H1 (cell line): ENCODE data around the gene HKDC1. TPM values are rescaled to one million over a fixed set of nuclear protein-coding genes. Genes with fewer than 3 reads are reported as not detected.

ENCODE experiments used
- CTCF ChIA-PET: fragments of 300-600 bp; sonication (Branson Sonifier 250); formaldehyde crosslinking; loops from one replicate; lab custom pipeline; 2021; ENCODE audit not compliant: partially characterized antibody; lab: Charles Lee
- POLR2A ChIA-PET: fragments of 300-600 bp; sonication (Branson Sonifier 250); formaldehyde crosslinking; loops from one replicate; lab custom pipeline; 2021; ENCODE audit warnings: inconsistent platforms; ENCODE audit not compliant: partially characterized antibody; lab: Charles Lee
- DNase-seq, 2 experiments: peaks; one replicate each; pipeline versions ENCODE4 v3.0.0 to v3.0.0-alpha.2; 2010 to 2022; ENCODE audit warnings: low spot score in 2 of 2, low read depth in 1 of 2, mixed read lengths in 1 of 2
- FAIRE-seq: peaks from 2 replicates; lab custom pipeline; 2011; peaks lifted over from hg19 to GRCh38; lab: Jason Lieb, UNC
- H2AFZ ChIP-seq: 2 replicates; pipeline ENCODE4 v1.8.1; 2012; ENCODE audit warnings: low read length, inconsistent platforms
- H2AK5ac ChIP-seq: 2 replicates; pipeline ENCODE4 v1.6.1; 2013; ENCODE audit warnings: low read depth, low read length
- H2BK120ac ChIP-seq: replicated peaks from 2 replicates; pipeline ENCODE3; 2013; ENCODE audit warnings: low read depth, low read length, inconsistent platforms
- H2BK12ac ChIP-seq: 2 replicates; pipeline ENCODE4 v1.6.1; 2013; ENCODE audit warnings: low read depth, low read length
- H2BK15ac ChIP-seq: 2 replicates; pipeline ENCODE4 v1.6.1; 2013; ENCODE audit warnings: low read length
- H2BK20ac ChIP-seq: 2 replicates; pipeline ENCODE4 v1.6.1; 2013; ENCODE audit warnings: low read length
- H2BK5ac ChIP-seq: 2 replicates; pipeline ENCODE4 v1.6.1; 2013; ENCODE audit warnings: low read depth, low read length
- H3K14ac ChIP-seq: 2 replicates; pipeline ENCODE4 v1.6.1; 2013; ENCODE audit warnings: inconsistent platforms; ENCODE audit not compliant: insufficient read length
- H3K18ac ChIP-seq: 2 replicates; pipeline ENCODE4 v1.6.1; 2013; ENCODE audit warnings: low read length; ENCODE audit errors: extremely low read depth
- H3K23ac ChIP-seq: 2 replicates; pipeline ENCODE4 v1.6.1; 2013; ENCODE audit warnings: inconsistent platforms; ENCODE audit not compliant: insufficient read length
- H3K23me2 ChIP-seq: 2 replicates; pipeline ENCODE4 v1.6.1; 2013; ENCODE audit warnings: low read depth, low read length
- H3K27ac ChIP-seq: 2 replicates; pipeline ENCODE4 v1.6.1; 2011; ENCODE audit warnings: low read depth, low read length, inconsistent platforms
- H3K27me3 ChIP-seq, 4 experiments: replicated peaks in 1 of 4; 1 replicate in 1 of 4; 2 replicates in 3 of 4; pipeline versions ENCODE4 v1.6.1 to v1.8.1; 2011 to 2013; ENCODE audit warnings: low read length in 3 of 4, mild to moderate bottlenecking in 3 of 4, inconsistent platforms in 2 of 4, mixed read lengths in 2 of 4, moderate library complexity in 1 of 4; ENCODE audit not compliant: control insufficient read depth in 3 of 4, insufficient read depth in 3 of 4; ENCODE audit errors: extremely low read depth in 1 of 4
- H3K36me3 ChIP-seq, 4 experiments: 2 replicates each; pipeline versions ENCODE4 v1.6.1 to v1.8.1; 2011 to 2013; ENCODE audit warnings: mild to moderate bottlenecking in 4 of 4, low read length in 3 of 4, moderate library complexity in 2 of 4, control low read depth in 1 of 4, inconsistent platforms in 1 of 4; ENCODE audit not compliant: insufficient read depth in 4 of 4, control insufficient read depth in 2 of 4
- H3K4ac ChIP-seq: replicated peaks from 2 replicates; pipeline ENCODE3; 2013; ENCODE audit warnings: low read length, low read depth, mixed read lengths, inconsistent platforms; ENCODE audit not compliant: insufficient read length
- H3K4me1 ChIP-seq, 4 experiments: replicated peaks in 1 of 4; 1 replicate in 1 of 4; 2 replicates in 3 of 4; pipeline versions ENCODE4 v1.6.1 to v1.8.1; 2011 to 2013; ENCODE audit warnings: low read length in 3 of 4, inconsistent platforms in 2 of 4, mixed read lengths in 1 of 4; ENCODE audit not compliant: insufficient read depth in 4 of 4, control insufficient read depth in 3 of 4
- H3K4me2 ChIP-seq, 2 experiments: 2 replicates each; pipeline versions ENCODE4 v1.6.1 to v1.8.1; 2011 to 2013; ENCODE audit warnings: low read depth in 2 of 2, low read length in 2 of 2, control low read depth in 1 of 2, inconsistent platforms in 1 of 2, mild to moderate bottlenecking in 1 of 2; ENCODE audit not compliant: insufficient read depth in 1 of 2
- H3K4me3 ChIP-seq, 4 experiments: fragments of 200-600, 300-600 bp in 1 of 4; sonication (generic), shearing (Covaris generic), sonication (Bioruptor Twin) in 1 of 4; 2 replicates each; pipeline versions ENCODE4 v1.5.1 to v1.8.1; 2011 to 2016; ENCODE audit warnings: low read length in 4 of 4, low read depth in 3 of 4, control low read depth in 2 of 4, inconsistent platforms in 2 of 4, mild to moderate bottlenecking in 2 of 4, mixed read lengths in 1 of 4, moderate library complexity in 1 of 4; ENCODE audit not compliant: insufficient read depth in 2 of 4; ENCODE audit errors: extremely low read depth in 1 of 4
- H3K56ac ChIP-seq: replicated peaks from 2 replicates; pipeline ENCODE3; 2013; ENCODE audit warnings: low read depth, mild to moderate bottlenecking, mixed read lengths, low read length, inconsistent platforms; ENCODE audit not compliant: insufficient read length
- H3K79me1 ChIP-seq: 2 replicates; pipeline ENCODE4 v1.6.1; 2013; ENCODE audit warnings: low read depth, low read length, control low read depth
- H3K79me2 ChIP-seq, 2 experiments: 2 replicates each; pipeline versions ENCODE4 v1.6.1 to v1.8.1; 2012 to 2013; ENCODE audit warnings: low read length in 2 of 2, mild to moderate bottlenecking in 2 of 2, inconsistent platforms in 1 of 2; ENCODE audit not compliant: insufficient read depth in 2 of 2, control insufficient read depth in 1 of 2
- H3K9ac ChIP-seq, 4 experiments: replicated peaks in 1 of 4; 1 replicate in 1 of 4; 2 replicates in 3 of 4; pipeline versions ENCODE4 v1.6.1 to v1.8.1; 2011 to 2013; ENCODE audit warnings: low read depth in 3 of 4, low read length in 3 of 4, control low read depth in 2 of 4, mild to moderate bottlenecking in 2 of 4, moderate library complexity in 2 of 4, inconsistent platforms in 1 of 4; ENCODE audit errors: extremely low read depth in 1 of 4
- H3K9me3 ChIP-seq, 2 experiments: 2 replicates each; pipeline versions ENCODE4 v1.6.1 to v1.8.1; 2012 to 2013; ENCODE audit warnings: mild to moderate bottlenecking in 2 of 2, moderate library complexity in 2 of 2, control low read depth in 1 of 2, inconsistent platforms in 1 of 2, low read depth in 1 of 2, low read length in 1 of 2, mixed read lengths in 1 of 2; ENCODE audit not compliant: insufficient read depth in 2 of 2
- H4K20me1 ChIP-seq, 2 experiments: replicated peaks in 1 of 2; 2 replicates each; pipeline versions ENCODE3 to v1.8.1; 2011 to 2013; ENCODE audit warnings: inconsistent platforms in 2 of 2, low read length in 2 of 2, mild to moderate bottlenecking in 1 of 2; ENCODE audit not compliant: insufficient read depth in 2 of 2, control insufficient read depth in 1 of 2
- H4K5ac ChIP-seq: 2 replicates; pipeline ENCODE4 v1.6.1; 2013; ENCODE audit warnings: low read length, low read depth, mixed read lengths, inconsistent platforms; ENCODE audit not compliant: insufficient read length
- H4K8ac ChIP-seq: 2 replicates; pipeline ENCODE4 v1.8.0; 2013; ENCODE audit warnings: mild to moderate bottlenecking, moderate library complexity, low read length, inconsistent platforms; ENCODE audit not compliant: insufficient read depth; ENCODE audit errors: extremely low read depth
- H4K91ac ChIP-seq: replicated peaks from 2 replicates; pipeline ENCODE3; 2013; ENCODE audit warnings: low read length, mixed read lengths, inconsistent platforms; ENCODE audit not compliant: insufficient read length
- NANOG ChIP-seq: IDR thresholded peaks from 2 replicates; pipeline ENCODE4 v1.6.1; 2011; ENCODE audit warnings: low read length, low read depth, mild to moderate bottlenecking, inconsistent platforms; ENCODE audit not compliant: insufficient read depth, poor library complexity, severe bottlenecking
- RAD21 ChIP-seq, 2 experiments: IDR thresholded peaks in 1 of 2; conservative IDR thresholded peaks in 1 of 2; 2 replicates each; pipeline ENCODE4 v1.6.1; 2011; ENCODE audit warnings: low read depth in 2 of 2, low read length in 2 of 2, improper control_type of control experiment in 1 of 2, inconsistent platforms in 1 of 2, mild to moderate bottlenecking in 1 of 2, moderate library complexity in 1 of 2
- WGBS, 2 experiments: shearing (Covaris generic) in 1 of 2; methylation state at CpG; one replicate each; pipeline versions ENCODE4 v1.1.6 to v1.1.7; 2013 to 2015; ENCODE audit warnings: low lambda C conversion rate in 2 of 2, mixed read lengths in 2 of 2, inconsistent platforms in 1 of 2, low coverage in 1 of 2, missing lambda C conversion rate in 1 of 2; ENCODE audit not compliant: insufficient replicate concordance in 2 of 2, insufficient coverage in 1 of 2, insufficient read length in 1 of 2; ENCODE audit errors: extremely low coverage in 1 of 2, missing lambda C conversion rate in 1 of 2; 5-methylcytosine and 5-hydroxymethylcytosine counted together
- polyA plus RNA-seq, 7 experiments: library from polyadenylated mRNA; depleted of rRNA in 3 of 7; stranded (reverse) in 5 of 7; unstranded in 2 of 7; fragments of >200 nt in 5 of 7; fragments of 200-250 nt in 2 of 7; gene quantifications; 1 replicate in 5 of 7; 2 replicates in 1 of 7; 4 replicates in 1 of 7; pipeline versions ENCODE4 v1.2.1 to v1.2.3, GENCODE V29; 2011 to 2013; ENCODE audit warnings: missing spikeins in 2 of 7, mixed read lengths in 2 of 7
- total RNA-seq: library from RNA; stranded (reverse); fragmentation: NEBNext Ultra II Directional; extraction: Animal tissue kit (Norgen Biotek cat#: 25700); gene quantifications from 2 replicates; pipeline ENCODE4 v1.2.1, GENCODE V29; 2021
- TF ChIP-seq, protein P1 (sequence below), 3 experiments: IDR thresholded peaks; 1 replicate in 2 of 3; 2 replicates in 1 of 3; pipeline versions ENCODE4 v1.5.1 to v1.6.1; 2011; ENCODE audit warnings: low read length in 3 of 3, mild to moderate bottlenecking in 3 of 3, inconsistent platforms in 2 of 3, low read depth in 1 of 3, moderate library complexity in 1 of 3; ENCODE audit not compliant: insufficient read depth in 1 of 3; ENCODE audit errors: control extremely low read depth in 1 of 3
- TF ChIP-seq, protein P2 (sequence below): IDR thresholded peaks from 2 replicates; pipeline ENCODE4 v1.6.1; 2012; ENCODE audit warnings: inconsistent platforms
- TF ChIP-seq, protein P3 (sequence below): IDR thresholded peaks from 2 replicates; pipeline ENCODE4 v1.6.1; 2012; ENCODE audit warnings: inconsistent platforms

Gene HKDC1
- total and polyA plus RNA-seq, 2 of the 8 experiments (the other 6 are each of a cell fraction or from before 2014, with no cell fraction given), result 0.12 to 0.78 TPM

DNA sequence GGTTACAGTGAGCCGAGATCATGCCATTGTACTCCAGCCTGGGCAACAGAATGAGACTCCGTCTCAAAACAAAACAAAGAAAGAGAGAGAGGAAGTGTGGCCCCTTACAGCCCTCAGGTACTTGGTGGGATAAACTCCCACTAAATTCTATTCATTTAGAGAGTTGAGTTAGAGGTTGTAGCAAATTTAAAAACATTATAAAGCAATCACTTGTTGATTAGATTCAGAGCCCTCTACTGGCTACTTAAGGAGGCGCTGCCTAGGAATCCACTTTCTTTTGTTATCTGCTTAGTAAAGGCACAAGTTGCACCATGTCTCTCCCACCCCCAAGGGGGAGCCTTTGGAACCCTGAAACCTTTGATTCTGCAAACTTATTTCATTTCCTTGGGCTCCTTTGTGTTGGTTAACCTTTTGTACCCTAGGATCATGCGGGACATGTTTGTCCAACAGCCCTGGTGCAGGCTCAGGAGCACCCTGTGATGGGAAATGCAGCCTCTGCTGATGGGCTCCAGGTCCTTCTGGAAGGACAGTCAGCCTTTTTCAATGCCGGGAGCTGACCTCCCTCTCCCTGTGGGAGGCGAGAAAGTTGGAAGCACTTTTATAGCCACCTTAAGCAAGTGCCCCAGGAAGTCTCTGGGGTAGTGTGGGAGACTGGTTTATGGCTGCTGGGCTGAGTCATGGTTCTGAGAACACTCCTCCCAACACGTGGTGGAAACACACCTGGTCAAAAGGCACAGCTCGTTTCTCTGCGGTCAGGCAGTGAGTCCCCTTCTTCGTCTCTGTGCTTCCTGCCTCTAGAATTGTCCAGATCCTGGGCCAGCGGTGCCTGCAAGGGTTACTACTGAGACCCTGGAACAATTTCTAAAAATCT lies 2.3 kb downstream of the HKDC1 start:
- Histone ChIP-seq H4K5ac (peak overlapping the region; percentile 49), H3K4me1 (peaks cover 4 to 6% (median 5%) of the 10 kb centered on the region in 4 experiments), H2BK5ac (peak overlapping the region; percentile 80; the same call in 1 of the 2 replicates), H3K14ac (no peak overlapping the region), H3K18ac (peak overlapping the region; percentile 80; the same call in 1 of the 2 replicates), H3K4me3 (no peak overlapping the region), H3K36me3 (no peaks in the 10 kb centered on the region), H3K4me2 (no peak overlapping the region; a peak in 1 of 4 replicates), H2BK120ac (peak overlapping the region; percentile 57), H3K9me3 (no peaks in the 10 kb centered on the region), H3K79me1 (no peaks in the 10 kb centered on the region), H4K8ac (peak overlapping the region; percentile 73; the same call in 1 of the 2 replicates), H2AFZ (peak overlapping the region; percentile 64), H3K56ac (no peak overlapping the region), H3K27ac (0 out of 2 replicates have a peak overlapping the region, but pooled peaks have one; percentile 21), H3K79me2 (no peaks in the 10 kb centered on the region), H4K91ac (peak overlapping the region; percentile 89), H2BK15ac (peak overlapping the region; percentile 25; the same call in 1 of the 2 replicates), H4K20me1 (no peaks in the 10 kb centered on the region), H2AK5ac (no peak overlapping the region), H3K23me2 (no peaks in the 10 kb centered on the region), H2BK12ac (peak overlapping the region; percentile 98), H3K27me3 (no peaks in the 10 kb centered on the region), H3K9ac (peak overlapping the region in 2 of 4 experiments; percentile 9 to 17; a peak in 2 of 7 replicates), H3K23ac (no peak overlapping the region), H3K4ac (no peak overlapping the region), H2BK20ac (peak overlapping the region; percentile 80; the same call in 1 of the 2 replicates)
- peak; percentile 25 to 74 for DNase-seq
- POLR2A ChIA-PET, result interaction anchor here (0.6 to 1.2 kb wide), 2 partner anchors 123 to 185 kb away, joined by 3 read pairs; no protein-coding TSS in a partner anchor
- no peak for FAIRE-seq
- WGBS, 2 experiments, result 60% methylated on average over 11 of the region's 11 CpGs; no CpG with 5 or more reads in 1 of the 2 experiments
- CTCF ChIA-PET, result interaction anchor here (0.7 to 3.4 kb wide), 14 partner anchors 9 to 448 kb away, joined by 3 to 13 read pairs (median 4); no protein-coding TSS in a partner anchor
- TF ChIP-seq, protein P1, sequence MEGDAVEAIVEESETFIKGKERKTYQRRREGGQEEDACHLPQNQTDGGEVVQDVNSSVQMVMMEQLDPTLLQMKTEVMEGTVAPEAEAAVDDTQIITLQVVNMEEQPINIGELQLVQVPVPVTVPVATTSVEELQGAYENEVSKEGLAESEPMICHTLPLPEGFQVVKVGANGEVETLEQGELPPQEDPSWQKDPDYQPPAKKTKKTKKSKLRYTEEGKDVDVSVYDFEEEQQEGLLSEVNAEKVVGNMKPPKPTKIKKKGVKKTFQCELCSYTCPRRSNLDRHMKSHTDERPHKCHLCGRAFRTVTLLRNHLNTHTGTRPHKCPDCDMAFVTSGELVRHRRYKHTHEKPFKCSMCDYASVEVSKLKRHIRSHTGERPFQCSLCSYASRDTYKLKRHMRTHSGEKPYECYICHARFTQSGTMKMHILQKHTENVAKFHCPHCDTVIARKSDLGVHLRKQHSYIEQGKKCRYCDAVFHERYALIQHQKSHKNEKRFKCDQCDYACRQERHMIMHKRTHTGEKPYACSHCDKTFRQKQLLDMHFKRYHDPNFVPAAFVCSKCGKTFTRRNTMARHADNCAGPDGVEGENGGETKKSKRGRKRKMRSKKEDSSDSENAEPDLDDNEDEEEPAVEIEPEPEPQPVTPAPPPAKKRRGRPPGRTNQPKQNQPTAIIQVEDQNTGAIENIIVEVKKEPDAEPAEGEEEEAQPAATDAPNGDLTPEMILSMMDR (IDR thresholded peaks at IDR 0.05; ENCODE audit: control extremely low read depth in 1 of 3, insufficient read depth in 1 of 3, low read depth in 1 of 3, low read length in 3 of 3), result peak in 2 of 3 experiments; percentile 65 to 68; a peak in 3 of 4 replicates
- TF ChIP-seq, protein P2, sequence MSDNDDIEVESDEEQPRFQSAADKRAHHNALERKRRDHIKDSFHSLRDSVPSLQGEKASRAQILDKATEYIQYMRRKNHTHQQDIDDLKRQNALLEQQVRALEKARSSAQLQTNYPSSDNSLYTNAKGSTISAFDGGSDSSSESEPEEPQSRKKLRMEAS, result peak; percentile 66
- TF ChIP-seq, protein P3, sequence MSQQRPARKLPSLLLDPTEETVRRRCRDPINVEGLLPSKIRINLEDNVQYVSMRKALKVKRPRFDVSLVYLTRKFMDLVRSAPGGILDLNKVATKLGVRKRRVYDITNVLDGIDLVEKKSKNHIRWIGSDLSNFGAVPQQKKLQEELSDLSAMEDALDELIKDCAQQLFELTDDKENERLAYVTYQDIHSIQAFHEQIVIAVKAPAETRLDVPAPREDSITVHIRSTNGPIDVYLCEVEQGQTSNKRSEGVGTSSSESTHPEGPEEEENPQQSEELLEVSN, result peak; percentile 24; the same call in 1 of the 2 replicates
- TF ChIP-seq NANOG (no peak), RAD21 (IDR thresholded peaks at IDR 0.05 in 1 of 2, conservative IDR thresholded peaks at IDR 0.05 in 1 of 2; ENCODE audit: low read depth in 2 of 2, low read length in 2 of 2) (peak; percentile 35 to 53; a peak in 3 of 4 replicates)
